ENCODE results near the gene EPHA5.

Gene EPHA5

GRCh38 chr4:65658117-65658516 is 12.2 kb downstream of the EPHA5 start:
- no peaks in the 10 kb centered on the region; the same call in 1 of the 2 replicates for H3K4me1 ChIP-seq
- DNase-seq: no peak
- H3K9me3 ChIP-seq: no peaks in the 10 kb centered on the region
- no peak overlapping the region for H3K4me3 ChIP-seq (ENCODE audit: low read depth, low read length)
- no peaks in the 10 kb centered on the region for H3K36me3 ChIP-seq
- TF ChIP-seq CTCF (IDR thresholded peaks at IDR 0.05; ENCODE audit: low read depth, low read length): no peak
- H3K27me3 ChIP-seq: no peaks in the 10 kb centered on the region

GRCh38 chr4:65656008-65656407 is 14.3 kb downstream of the EPHA5 start:
- Histone ChIP-seq H3K9me3 (no peaks in the 10 kb centered on the region), H3K4me3 (ENCODE audit: low read depth, low read length) (no peak overlapping the region), H3K4me1 (no peaks in the 10 kb centered on the region; the same call in 1 of the 2 replicates), H3K36me3 (no peaks in the 10 kb centered on the region), H3K27me3 (no peaks in the 10 kb centered on the region)
- TF ChIP-seq CTCF (IDR thresholded peaks at IDR 0.05; ENCODE audit: low read depth, low read length): no peak
- no peak for DNase-seq

GRCh38 chr4:65654976-65655375 is 15.3 kb downstream of the EPHA5 start:
- no peaks in the 10 kb centered on the region for H3K36me3 ChIP-seq
- no peaks in the 10 kb centered on the region for H3K27me3 ChIP-seq
- no peak for TF ChIP-seq CTCF (IDR thresholded peaks at IDR 0.05; ENCODE audit: low read depth, low read length)
- H3K4me3 ChIP-seq (ENCODE audit: low read depth, low read length): no peak overlapping the region
- no peak for DNase-seq
- no peaks in the 10 kb centered on the region; the same call in 1 of the 2 replicates for H3K4me1 ChIP-seq
- no peaks in the 10 kb centered on the region for H3K9me3 ChIP-seq

GRCh38 chr4:65653740-65654361 is 16.4 kb downstream of the EPHA5 start:
- Histone ChIP-seq H3K4me3 (ENCODE audit: low read depth, low read length) (no peak overlapping the region), H3K27me3 (no peaks in the 10 kb centered on the region), H3K36me3 (no peaks in the 10 kb centered on the region), H3K9me3 (no peaks in the 10 kb centered on the region), H3K4me1 (no peaks in the 10 kb centered on the region; the same call in 1 of the 2 replicates)
- no peak for TF ChIP-seq CTCF (IDR thresholded peaks at IDR 0.05; ENCODE audit: low read depth, low read length)
- no peak for DNase-seq

GRCh38 chr4:65651751-65652150 is 18.5 kb downstream of the EPHA5 start:
- no peak for DNase-seq
- H3K27me3 ChIP-seq: no peaks in the 10 kb centered on the region

More at GRCh38 chr4:65651751-65652150, 18.5 kb downstream of the EPHA5 start:
- Histone ChIP-seq H3K36me3 (no peaks in the 10 kb centered on the region), H3K4me1 (no peaks in the 10 kb centered on the region; the same call in 1 of the 2 replicates), H3K4me3 (ENCODE audit: low read depth, low read length) (no peak overlapping the region), H3K9me3 (no peaks in the 10 kb centered on the region)
- TF ChIP-seq CTCF (IDR thresholded peaks at IDR 0.05; ENCODE audit: low read depth, low read length): no peak

All from BE2C (cell line).